BLaER1 (cell line): ENCODE measurements around the gene ANXA2.

Experiments used
- H3K27ac ChIP-seq: shearing (Covaris generic); formaldehyde crosslinking; 2 replicates; pipeline ENCODE4 v1.8.1; 2022
- H3K27me3 ChIP-seq: shearing (Covaris generic); formaldehyde crosslinking; 2 replicates; pipeline ENCODE4 v1.8.1; 2022
- H3K36me3 ChIP-seq: shearing (Covaris generic); formaldehyde crosslinking; 2 replicates; pipeline ENCODE4 v1.8.1; 2022
- H3K4me1 ChIP-seq: shearing (Covaris generic); formaldehyde crosslinking; 2 replicates; pipeline ENCODE4 v1.8.1; 2022
- H3K4me2 ChIP-seq: shearing (Covaris generic); formaldehyde crosslinking; 2 replicates; pipeline ENCODE4 v1.8.1; 2022
- H3K4me3 ChIP-seq: shearing (Covaris generic); formaldehyde crosslinking; 2 replicates; pipeline ENCODE4 v1.8.1; 2022
- H3K9ac ChIP-seq: shearing (Covaris generic); formaldehyde crosslinking; 2 replicates; pipeline ENCODE4 v1.8.1; 2022
- H3K9me3 ChIP-seq: shearing (Covaris generic); formaldehyde crosslinking; 2 replicates; pipeline ENCODE4 v1.8.1; 2022
- H4K20me1 ChIP-seq: shearing (Covaris generic); formaldehyde crosslinking; 2 replicates; pipeline ENCODE4 v1.8.1; 2022
- Cebpa-rat ChIP-seq: shearing (Covaris generic); IDR thresholded peaks from 2 replicates; pipeline ENCODE4 v1.8.1; 2022

The ANXA2 gene

GRCh38 chr15:60328852-60329443, 68.8 kb downstream of the ANXA2 start:
- no peak overlapping the region for H3K4me3 ChIP-seq
- no peak overlapping the region for H3K9ac ChIP-seq
- H3K27ac ChIP-seq, result no peak overlapping the region
- no peaks in the 10 kb centered on the region for H3K9me3 ChIP-seq
- no peak overlapping the region for H3K4me2 ChIP-seq
- H4K20me1 ChIP-seq, result no peaks in the 10 kb centered on the region
- no peak for TF ChIP-seq Cebpa-rat
- peaks cover 7% of the 10 kb centered on the region for H3K4me1 ChIP-seq
- H3K36me3 ChIP-seq, result no peaks in the 10 kb centered on the region
- H3K27me3 ChIP-seq, result no peaks in the 10 kb centered on the region

DNA sequence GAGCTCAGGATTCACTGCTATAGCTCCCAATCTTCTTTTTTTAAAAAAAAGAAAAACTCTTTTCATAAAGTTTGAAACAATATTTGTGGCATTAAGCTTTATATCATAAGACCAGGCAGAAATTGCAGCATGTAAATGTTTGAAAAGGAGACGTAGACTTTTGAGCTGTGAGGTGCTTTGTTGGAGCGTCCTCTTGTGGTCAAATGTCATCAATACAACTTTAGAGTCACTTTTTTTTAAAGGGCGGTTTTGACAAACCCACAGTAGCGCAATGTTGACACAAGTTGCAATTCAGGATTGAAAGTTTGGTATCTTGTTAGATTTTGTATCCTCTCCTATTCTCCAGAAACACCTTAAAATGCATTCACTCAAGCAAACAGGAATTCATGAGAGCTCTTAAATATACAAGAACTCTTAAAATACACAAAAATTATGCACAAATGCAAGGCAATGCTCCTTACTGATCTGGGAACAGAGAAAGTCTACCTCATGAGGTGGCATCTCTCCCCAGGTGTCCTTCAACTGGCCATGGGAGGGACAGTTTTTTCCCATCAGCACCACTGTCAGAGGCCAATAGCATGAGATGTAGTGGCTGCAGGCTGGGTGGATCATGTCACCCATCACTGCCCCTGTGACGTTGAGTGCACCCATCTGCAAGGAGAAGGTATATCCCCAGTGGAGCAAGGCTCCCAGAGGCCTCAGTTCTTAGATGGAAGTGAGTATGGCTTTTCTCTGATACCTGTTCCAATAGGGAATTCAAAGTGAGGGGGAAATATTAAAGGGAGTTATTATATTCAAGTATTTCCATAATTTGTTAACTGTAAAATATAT, 70.7 kb downstream of the ANXA2 start:
- Histone ChIP-seq H3K36me3 (no peaks in the 10 kb centered on the region), H3K27ac (no peak overlapping the region), H3K9me3 (no peaks in the 10 kb centered on the region), H3K4me2 (peak overlapping the region; percentile 32; the same call in 1 of the 2 replicates), H4K20me1 (no peaks in the 10 kb centered on the region), H3K4me1 (peaks cover 7% of the 10 kb centered on the region), H3K27me3 (no peaks in the 10 kb centered on the region), H3K4me3 (no peak overlapping the region), H3K9ac (no peak overlapping the region)
- no peak for TF ChIP-seq Cebpa-rat

DNA sequence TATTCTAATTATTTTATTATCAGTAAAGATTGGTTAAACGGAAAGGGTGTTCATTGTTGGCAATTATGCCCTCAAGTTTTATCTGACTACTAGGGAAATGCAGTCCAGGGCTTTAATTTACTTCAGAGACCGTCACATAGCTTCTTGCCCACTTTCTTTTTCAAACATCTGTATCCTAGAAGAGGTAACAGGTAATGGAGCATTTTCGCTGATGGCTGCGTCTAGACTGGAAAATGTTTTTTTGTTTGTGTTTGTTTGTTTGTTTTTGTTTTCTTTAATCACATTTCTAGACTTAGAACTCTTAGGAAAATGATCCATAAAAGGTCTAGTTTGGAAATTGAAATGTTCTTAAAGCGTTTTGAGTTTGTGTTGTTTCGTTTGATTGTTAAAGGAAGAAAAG, 71.4 kb downstream of the ANXA2 start:
- TF ChIP-seq Cebpa-rat, result no peak

DNA sequence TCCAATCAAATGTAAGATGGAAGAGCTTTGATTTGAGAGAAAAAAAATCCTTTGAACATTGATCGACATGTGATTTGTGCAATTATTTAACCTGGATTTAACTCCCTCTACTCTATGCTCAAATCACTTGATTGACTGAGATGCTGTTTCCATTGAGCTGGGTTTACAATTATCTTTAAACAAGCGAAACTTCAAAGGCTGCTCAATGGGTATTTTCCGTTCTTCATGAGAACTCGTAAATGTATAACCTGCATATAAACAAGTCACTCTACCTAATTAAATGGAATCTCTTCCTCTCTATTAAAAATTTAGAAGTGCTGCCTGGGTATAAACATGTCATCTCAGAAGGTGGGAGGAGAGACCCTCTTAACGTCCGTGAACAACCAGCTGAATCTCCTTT, 71.9 kb downstream of the ANXA2 start:
- no peaks in the 10 kb centered on the region for H4K20me1 ChIP-seq
- no peak for TF ChIP-seq Cebpa-rat
- no peaks in the 10 kb centered on the region for H3K27me3 ChIP-seq
- no peaks in the 10 kb centered on the region for H3K9me3 ChIP-seq
- no peaks in the 10 kb centered on the region for H3K36me3 ChIP-seq
- peaks cover 7% of the 10 kb centered on the region for H3K4me1 ChIP-seq
- no peak overlapping the region for H3K4me3 ChIP-seq
- no peak overlapping the region for H3K4me2 ChIP-seq
- H3K9ac ChIP-seq, result no peak overlapping the region
- H3K27ac ChIP-seq, result no peak overlapping the region

More for the DNA sequence above, 71.4 kb downstream of the ANXA2 start:
- no peak overlapping the region for H3K4me2 ChIP-seq
- H3K4me3 ChIP-seq, result no peak overlapping the region
- no peaks in the 10 kb centered on the region for H4K20me1 ChIP-seq
- H3K9ac ChIP-seq, result no peak overlapping the region
- H3K27ac ChIP-seq, result no peak overlapping the region
- H3K27me3 ChIP-seq, result no peaks in the 10 kb centered on the region
- H3K36me3 ChIP-seq, result no peaks in the 10 kb centered on the region
- H3K4me1 ChIP-seq, result peaks cover 7% of the 10 kb centered on the region
- no peaks in the 10 kb centered on the region for H3K9me3 ChIP-seq

DNA sequence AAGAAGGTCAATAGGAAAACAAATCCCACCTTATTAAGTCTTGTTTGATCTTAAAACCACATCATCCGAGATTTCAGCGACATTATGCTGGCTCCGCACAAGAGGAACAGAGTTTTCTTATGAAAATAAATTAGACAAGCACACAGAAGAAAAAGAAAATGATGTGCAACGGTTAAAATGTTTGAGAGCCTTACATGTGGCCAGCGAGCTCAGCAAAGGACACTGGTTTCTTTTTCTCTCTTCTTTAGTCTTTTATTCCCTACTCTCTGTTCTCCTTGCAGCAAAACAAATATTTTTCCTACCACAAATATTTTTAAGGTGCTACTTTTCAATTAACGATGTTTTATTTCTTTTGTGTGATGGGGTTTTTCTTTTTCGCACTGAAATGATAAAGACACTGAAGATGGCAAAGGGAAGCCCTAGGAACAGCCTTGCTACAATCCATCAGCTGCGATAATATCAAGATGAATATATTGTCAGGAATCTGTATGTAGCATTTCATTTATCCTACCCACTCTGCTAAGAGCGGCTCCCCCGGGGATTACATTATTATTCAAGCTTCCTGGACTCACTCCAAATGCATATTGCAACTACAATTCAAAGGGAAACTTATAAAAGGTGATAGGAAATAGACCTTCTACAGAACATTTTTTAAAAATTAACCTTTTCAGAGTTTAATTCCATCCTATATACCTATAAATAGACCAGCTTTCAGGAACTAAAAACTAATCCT, 72.9 kb downstream of the ANXA2 start:
- Histone ChIP-seq H3K36me3 (no peaks in the 10 kb centered on the region), H3K9ac (no peak overlapping the region), H4K20me1 (no peaks in the 10 kb centered on the region), H3K27me3 (no peaks in the 10 kb centered on the region), H3K4me3 (no peak overlapping the region), H3K4me2 (no peak overlapping the region), H3K9me3 (no peaks in the 10 kb centered on the region), H3K27ac (no peak overlapping the region), H3K4me1 (peaks cover 7% of the 10 kb centered on the region)
- no peak for TF ChIP-seq Cebpa-rat

GRCh38 chr15:60323322-60323721, 74.5 kb downstream of the ANXA2 start:
- no peak for TF ChIP-seq Cebpa-rat
- Histone ChIP-seq H3K36me3 (no peaks in the 10 kb centered on the region), H3K9me3 (no peaks in the 10 kb centered on the region), H4K20me1 (no peaks in the 10 kb centered on the region), H3K4me1 (peaks cover 7% of the 10 kb centered on the region), H3K27ac (no peak overlapping the region), H3K4me2 (no peak overlapping the region), H3K9ac (no peak overlapping the region), H3K27me3 (no peaks in the 10 kb centered on the region), H3K4me3 (no peak overlapping the region)

- no peaks in the 10 kb centered on the region for H3K27me3 ChIP-seq
- no peak for TF ChIP-seq Cebpa-rat
- no peaks in the 10 kb centered on the region for H4K20me1 ChIP-seq
- H3K27ac ChIP-seq, result no peak overlapping the region
- H3K36me3 ChIP-seq, result no peaks in the 10 kb centered on the region
- H3K9ac ChIP-seq, result no peak overlapping the region
- H3K4me3 ChIP-seq, result no peak overlapping the region
- no peak overlapping the region for H3K4me2 ChIP-seq
- peaks cover 18% of the 10 kb centered on the region for H3K9me3 ChIP-seq
- no peaks in the 10 kb centered on the region; the same call in 1 of the 2 replicates for H3K4me1 ChIP-seq
Measured at GRCh38 chr15:60320365-60320764, 77.4 kb downstream of the ANXA2 start.

DNA sequence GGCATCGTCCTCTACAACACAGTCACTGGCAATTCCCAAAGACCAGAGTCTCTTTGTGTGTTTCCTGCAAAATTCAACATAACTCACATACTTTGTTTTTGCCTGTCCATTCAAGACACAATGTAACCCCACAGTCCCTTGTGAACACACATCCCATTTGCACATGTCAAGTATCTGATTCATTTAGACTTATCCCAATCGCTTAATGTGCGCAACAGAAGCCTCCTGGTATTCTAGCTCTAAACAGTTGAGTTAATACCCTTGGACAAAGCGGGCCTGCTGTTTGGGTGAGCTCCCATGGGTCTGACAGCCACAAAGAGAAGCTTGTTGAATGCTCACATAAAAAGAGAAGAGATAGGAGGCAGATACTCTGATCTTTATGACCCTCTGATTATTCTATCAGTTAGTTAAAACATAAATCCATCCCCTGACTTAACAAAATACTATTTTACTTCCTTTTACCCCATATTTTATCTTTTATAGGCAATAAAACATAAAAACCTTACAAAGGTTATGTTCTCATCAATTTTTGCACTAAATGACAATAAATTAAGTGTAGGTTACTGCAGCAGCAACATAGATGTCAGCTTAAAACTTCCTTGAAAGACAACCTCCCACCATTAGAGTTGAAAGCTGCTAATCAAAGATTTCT, 79.4 kb downstream of the ANXA2 start:
- H3K27me3 ChIP-seq, result no peaks in the 10 kb centered on the region
- TF ChIP-seq Cebpa-rat, result no peak
- no peaks in the 10 kb centered on the region for H4K20me1 ChIP-seq
- no peak overlapping the region for H3K27ac ChIP-seq
- H3K36me3 ChIP-seq, result no peaks in the 10 kb centered on the region
- peaks cover 18% of the 10 kb centered on the region for H3K9me3 ChIP-seq
- no peak overlapping the region for H3K4me2 ChIP-seq
- H3K4me3 ChIP-seq, result no peak overlapping the region
- no peaks in the 10 kb centered on the region; the same call in 1 of the 2 replicates for H3K4me1 ChIP-seq
- no peak overlapping the region for H3K9ac ChIP-seq

GRCh38 chr15:60316961-60317360, 80.8 kb downstream of the ANXA2 start:
- H3K4me1 ChIP-seq, result no peaks in the 10 kb centered on the region; the same call in 1 of the 2 replicates
- no peak overlapping the region for H3K9ac ChIP-seq
- no peak overlapping the region for H3K4me2 ChIP-seq
- no peaks in the 10 kb centered on the region for H4K20me1 ChIP-seq
- no peak for TF ChIP-seq Cebpa-rat
- H3K9me3 ChIP-seq, result peaks cover 18% of the 10 kb centered on the region
- H3K36me3 ChIP-seq, result no peaks in the 10 kb centered on the region
- no peak overlapping the region for H3K4me3 ChIP-seq
- H3K27me3 ChIP-seq, result no peaks in the 10 kb centered on the region
- H3K27ac ChIP-seq, result no peak overlapping the region
